ENCODE data around the gene FBXL19. TPM values are rescaled to one million over a fixed set of nuclear protein-coding genes. Genes with fewer than 3 reads are reported as not detected.

Gene FBXL19
- polyA plus RNA-seq, 1 donor (not counting 4 experiments of a cell fraction or from before 2014, with no cell fraction given): 10.2 TPM

DNA sequence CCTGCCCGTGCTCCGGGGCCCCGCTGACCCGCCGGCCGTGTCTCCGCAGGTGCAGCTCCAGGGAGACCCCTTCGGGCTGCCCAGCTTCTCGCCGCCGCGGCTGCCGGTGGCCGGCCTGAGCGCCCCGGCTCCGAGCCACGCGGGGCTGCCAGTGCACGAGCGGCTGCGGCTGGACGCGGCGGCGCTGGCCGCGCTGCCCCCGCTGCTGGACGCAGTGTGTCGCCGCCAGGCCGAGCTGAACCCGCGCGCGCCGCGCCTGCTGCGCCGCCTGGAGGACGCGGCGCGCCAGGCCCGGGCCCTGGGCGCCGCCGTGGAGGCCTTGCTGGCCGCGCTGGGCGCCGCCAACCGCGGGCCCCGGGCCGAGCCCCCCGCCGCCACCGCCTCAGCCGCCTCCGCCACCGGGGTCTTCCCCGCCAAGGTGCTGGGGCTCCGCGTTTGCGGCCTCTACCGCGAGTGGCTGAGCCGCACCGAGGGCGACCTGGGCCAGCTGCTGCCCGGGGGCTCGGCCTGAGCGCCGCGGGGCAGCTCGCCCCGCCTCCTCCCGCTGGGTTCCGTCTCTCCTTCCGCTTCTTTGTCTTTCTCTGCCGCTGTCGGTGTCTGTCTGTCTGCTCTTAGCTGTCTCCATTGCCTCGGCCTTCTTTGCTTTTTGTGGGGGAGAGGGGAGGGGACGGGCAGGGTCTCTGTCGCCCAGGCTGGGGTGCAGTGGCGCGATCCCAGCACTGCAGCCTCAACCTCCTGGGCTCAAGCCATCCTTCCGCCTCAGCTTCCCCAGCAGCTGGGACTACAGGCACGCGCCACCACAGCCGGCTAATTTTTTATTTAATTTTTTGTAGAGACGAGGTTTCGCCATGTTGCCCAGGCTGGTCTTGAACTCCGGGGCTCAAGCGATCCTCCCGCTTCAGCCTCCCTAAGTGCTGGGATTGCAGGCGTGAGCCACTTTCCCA is 21.1 kb upstream of the FBXL19 start:
- H3K9me3 ChIP-seq (ENCODE audit: control insufficient read depth, low read depth, low read length): no peaks in the 10 kb centered on the region
- DNase-seq (ENCODE audit: low read depth, low spot score): no peak
- no peaks in the 10 kb centered on the region for H3K36me3 ChIP-seq (ENCODE audit: control insufficient read depth in 2 of 2, extremely low read depth in 1 of 2, insufficient read depth in 2 of 2, low read length in 2 of 2)
- peak overlapping the region; percentile 71 for H3K9ac ChIP-seq (ENCODE audit: control insufficient read depth, extremely low read depth, insufficient read depth, low read length)
- no peaks in the 10 kb centered on the region for H4K20me1 ChIP-seq (ENCODE audit: control insufficient read depth, extremely low read depth, insufficient read depth, low read length)
- dilution Hi-C loops (cut with MboI; ENCODE audit: extremely low pct_ligation_motif_present, low sequenced_read_pairs): no loop called here
- peak overlapping the region; percentile 25 to 49 (median 42) for H3K4me3 ChIP-seq (ENCODE audit: control insufficient read depth in 2 of 3, extremely low read depth in 1 of 3, insufficient read depth in 2 of 3, low read depth in 1 of 3, low read length in 3 of 3)
- peaks cover 2% of the 10 kb centered on the region for H3K9me1 ChIP-seq (ENCODE audit: control insufficient read depth, extremely low read depth, insufficient read depth, low read length)
- H3K4me2 ChIP-seq (ENCODE audit: control insufficient read depth, extremely low read depth, insufficient read depth, low read depth, low read length): peak overlapping the region; percentile 70
- H3K27ac ChIP-seq (ENCODE audit: control insufficient read depth, insufficient read depth, low read length): peak overlapping the region; percentile 36
- H3K79me2 ChIP-seq (ENCODE audit: control insufficient read depth, insufficient read depth, low read length): no peaks in the 10 kb centered on the region
- no peak for FAIRE-seq
- no peaks in the 10 kb centered on the region for H3K27me3 ChIP-seq (ENCODE audit: control insufficient read depth, extremely low read depth, insufficient read depth, low read length)
- TF ChIP-seq, protein P1, sequence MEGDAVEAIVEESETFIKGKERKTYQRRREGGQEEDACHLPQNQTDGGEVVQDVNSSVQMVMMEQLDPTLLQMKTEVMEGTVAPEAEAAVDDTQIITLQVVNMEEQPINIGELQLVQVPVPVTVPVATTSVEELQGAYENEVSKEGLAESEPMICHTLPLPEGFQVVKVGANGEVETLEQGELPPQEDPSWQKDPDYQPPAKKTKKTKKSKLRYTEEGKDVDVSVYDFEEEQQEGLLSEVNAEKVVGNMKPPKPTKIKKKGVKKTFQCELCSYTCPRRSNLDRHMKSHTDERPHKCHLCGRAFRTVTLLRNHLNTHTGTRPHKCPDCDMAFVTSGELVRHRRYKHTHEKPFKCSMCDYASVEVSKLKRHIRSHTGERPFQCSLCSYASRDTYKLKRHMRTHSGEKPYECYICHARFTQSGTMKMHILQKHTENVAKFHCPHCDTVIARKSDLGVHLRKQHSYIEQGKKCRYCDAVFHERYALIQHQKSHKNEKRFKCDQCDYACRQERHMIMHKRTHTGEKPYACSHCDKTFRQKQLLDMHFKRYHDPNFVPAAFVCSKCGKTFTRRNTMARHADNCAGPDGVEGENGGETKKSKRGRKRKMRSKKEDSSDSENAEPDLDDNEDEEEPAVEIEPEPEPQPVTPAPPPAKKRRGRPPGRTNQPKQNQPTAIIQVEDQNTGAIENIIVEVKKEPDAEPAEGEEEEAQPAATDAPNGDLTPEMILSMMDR (optimal IDR thresholded peaks at IDR 0.05 in 1 of 3, IDR thresholded peaks at IDR 0.05 in 1 of 3, conservative IDR thresholded peaks at IDR 0.05 in 1 of 3; ENCODE audit: extremely low read depth in 1 of 3, insufficient read depth in 2 of 3, low read length in 3 of 3): peak in 2 of 3 experiments; percentile 29 to 66
- TF ChIP-seq EZH2 (IDR thresholded peaks at IDR 0.05; ENCODE audit: low read length): no peak
- H3K4me1 ChIP-seq (ENCODE audit: control insufficient read depth, extremely low read depth, insufficient read depth, low read length): peaks cover 12% of the 10 kb centered on the region
- H2AFZ ChIP-seq (ENCODE audit: control insufficient read depth, low read length): peak overlapping the region; percentile 74

DNA sequence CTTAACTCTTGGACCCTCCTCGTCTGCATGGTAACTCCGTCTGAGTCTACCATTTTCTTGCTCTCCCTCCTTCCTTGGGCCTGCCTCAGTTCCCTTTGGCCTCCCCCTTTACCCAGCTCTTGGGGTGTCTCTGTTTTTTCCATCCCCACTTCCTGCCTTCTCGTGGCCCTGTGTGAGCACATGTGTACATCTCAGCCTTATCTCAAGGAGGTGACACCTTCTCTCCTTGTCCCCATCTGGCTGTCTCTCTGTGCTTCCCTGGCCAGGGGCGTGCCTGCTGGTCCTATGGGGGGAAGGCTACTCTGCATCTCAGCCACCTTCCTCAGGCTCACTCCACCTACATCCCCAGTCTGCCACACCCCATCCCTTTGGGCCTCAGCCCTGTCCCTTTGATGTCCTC is 20.4 kb upstream of the FBXL19 start:
- Histone ChIP-seq H3K27ac (ENCODE audit: control insufficient read depth, insufficient read depth, low read length) (no peak overlapping the region), H2AFZ (ENCODE audit: control insufficient read depth, low read length) (no peak overlapping the region), H3K9me3 (ENCODE audit: control insufficient read depth, low read depth, low read length) (no peaks in the 10 kb centered on the region), H3K36me3 (ENCODE audit: control insufficient read depth in 2 of 2, extremely low read depth in 1 of 2, insufficient read depth in 2 of 2, low read length in 2 of 2) (no peaks in the 10 kb centered on the region), H3K4me1 (ENCODE audit: control insufficient read depth, extremely low read depth, insufficient read depth, low read length) (peaks cover 9% of the 10 kb centered on the region), H3K4me3 (ENCODE audit: control insufficient read depth in 2 of 3, extremely low read depth in 1 of 3, insufficient read depth in 2 of 3, low read depth in 1 of 3, low read length in 3 of 3) (no peak overlapping the region), H3K9me1 (ENCODE audit: control insufficient read depth, extremely low read depth, insufficient read depth, low read length) (no peaks in the 10 kb centered on the region), H3K4me2 (ENCODE audit: control insufficient read depth, extremely low read depth, insufficient read depth, low read depth, low read length) (no peak overlapping the region), H3K27me3 (ENCODE audit: control insufficient read depth, extremely low read depth, insufficient read depth, low read length) (no peaks in the 10 kb centered on the region), H3K79me2 (ENCODE audit: control insufficient read depth, insufficient read depth, low read length) (no peaks in the 10 kb centered on the region), H3K9ac (ENCODE audit: control insufficient read depth, extremely low read depth, insufficient read depth, low read length) (no peak overlapping the region), H4K20me1 (ENCODE audit: control insufficient read depth, extremely low read depth, insufficient read depth, low read length) (no peaks in the 10 kb centered on the region)
- TF ChIP-seq, protein P1 (optimal IDR thresholded peaks at IDR 0.05 in 1 of 3, IDR thresholded peaks at IDR 0.05 in 1 of 3, conservative IDR thresholded peaks at IDR 0.05 in 1 of 3; ENCODE audit: extremely low read depth in 1 of 3, insufficient read depth in 2 of 3, low read length in 3 of 3): no peak
- no peak for TF ChIP-seq EZH2 (IDR thresholded peaks at IDR 0.05; ENCODE audit: low read length)
- dilution Hi-C loops (cut with MboI; ENCODE audit: extremely low pct_ligation_motif_present, low sequenced_read_pairs): no loop called here
- FAIRE-seq (no peak), DNase-seq (ENCODE audit: low read depth, low spot score) (no peak)
